ENCODE results near the gene TSHZ2.

The TSHZ2 gene

GRCh38 chr20:53016071-53016470 is 43.9 kb downstream of the TSHZ2 start:
- TF ChIP-seq CREB1 (IDR thresholded peaks at IDR 0.05; ENCODE audit: low read depth) (no peak), EGR1 (IDR thresholded peaks at IDR 0.05) (no peak), CEBPB (IDR thresholded peaks at IDR 0.05) (no peak), EP300 (IDR thresholded peaks at IDR 0.05; ENCODE audit: borderline replicate concordance) (no peak), TAF1 (IDR thresholded peaks at IDR 0.05; ENCODE audit: low read depth) (no peak), YY1 (IDR thresholded peaks at IDR 0.05; ENCODE audit: low read depth) (no peak), ZBTB7A (IDR thresholded peaks at IDR 0.05; ENCODE audit: low read depth) (no peak), MAX (IDR thresholded peaks at IDR 0.05) (no peak), TCF12 (IDR thresholded peaks at IDR 0.05; ENCODE audit: low read depth) (no peak), FOXM1 (IDR thresholded peaks at IDR 0.05; ENCODE audit: borderline replicate concordance, low read depth) (no peak), NFIC (IDR thresholded peaks at IDR 0.05) (no peak), REST (IDR thresholded peaks at IDR 0.05; ENCODE audit: low read depth) (no peak)

- TF ChIP-seq ZBTB7A (IDR thresholded peaks at IDR 0.05; ENCODE audit: low read depth): no peak
- no peak for TF ChIP-seq RAD21 (IDR thresholded peaks at IDR 0.05; ENCODE audit: low read depth)
- TF ChIP-seq TCF12 (IDR thresholded peaks at IDR 0.05; ENCODE audit: low read depth): no peak
- TF ChIP-seq CREB1 (IDR thresholded peaks at IDR 0.05; ENCODE audit: low read depth): no peak
- no peak for TF ChIP-seq TAF1 (IDR thresholded peaks at IDR 0.05; ENCODE audit: low read depth)
- no peak for TF ChIP-seq REST (IDR thresholded peaks at IDR 0.05; ENCODE audit: low read depth)
- TF ChIP-seq MAX (IDR thresholded peaks at IDR 0.05): no peak
- TF ChIP-seq YY1 (IDR thresholded peaks at IDR 0.05; ENCODE audit: low read depth): no peak
Measured at GRCh38 chr20:53016534-53017042, 44.4 kb downstream of the TSHZ2 start.

- TF ChIP-seq USF1 (IDR thresholded peaks at IDR 0.05): no peak
- TF ChIP-seq FOXM1 (IDR thresholded peaks at IDR 0.05; ENCODE audit: borderline replicate concordance, low read depth): no peak
- no peak for TF ChIP-seq CREB1 (IDR thresholded peaks at IDR 0.05; ENCODE audit: low read depth)
- TF ChIP-seq TCF12 (IDR thresholded peaks at IDR 0.05; ENCODE audit: low read depth): no peak
Measured at GRCh38 chr20:53017206-53017605, 45.0 kb downstream of the TSHZ2 start.

- TF ChIP-seq RAD21 (IDR thresholded peaks at IDR 0.05; ENCODE audit: low read depth): no peak
- no peak for TF ChIP-seq MAX (IDR thresholded peaks at IDR 0.05)
- no peak for TF ChIP-seq FOXM1 (IDR thresholded peaks at IDR 0.05; ENCODE audit: borderline replicate concordance, low read depth)
- no peak for TF ChIP-seq TCF12 (IDR thresholded peaks at IDR 0.05; ENCODE audit: low read depth)
- TF ChIP-seq CEBPB (IDR thresholded peaks at IDR 0.05): no peak
- TF ChIP-seq TEAD4 (IDR thresholded peaks at IDR 0.05): no peak
- TF ChIP-seq NFIC (IDR thresholded peaks at IDR 0.05): no peak
- no peak for TF ChIP-seq EGR1 (IDR thresholded peaks at IDR 0.05)
- no peak for TF ChIP-seq REST (IDR thresholded peaks at IDR 0.05; ENCODE audit: low read depth)
- no peak for TF ChIP-seq USF1 (IDR thresholded peaks at IDR 0.05)
- no peak for TF ChIP-seq YY1 (IDR thresholded peaks at IDR 0.05; ENCODE audit: low read depth)
- no peak for TF ChIP-seq TAF1 (IDR thresholded peaks at IDR 0.05; ENCODE audit: low read depth)
- TF ChIP-seq CREB1 (IDR thresholded peaks at IDR 0.05; ENCODE audit: low read depth): no peak
- TF ChIP-seq EP300 (IDR thresholded peaks at IDR 0.05; ENCODE audit: borderline replicate concordance): no peak
- no peak for TF ChIP-seq ZBTB7A (IDR thresholded peaks at IDR 0.05; ENCODE audit: low read depth)
Measured at GRCh38 chr20:53019464-53019863, 47.3 kb downstream of the TSHZ2 start.

Data from Ishikawa (cell line).